ENCODE measurements around the gene EFNB2. TPM values are rescaled to one million over a fixed set of nuclear protein-coding genes. Genes with fewer than 3 reads are reported as not detected.

Gene EFNB2
- total and polyA plus RNA-seq, 12 donors = 5.2 to 21.4 (median 12.6) TPM

DNA sequence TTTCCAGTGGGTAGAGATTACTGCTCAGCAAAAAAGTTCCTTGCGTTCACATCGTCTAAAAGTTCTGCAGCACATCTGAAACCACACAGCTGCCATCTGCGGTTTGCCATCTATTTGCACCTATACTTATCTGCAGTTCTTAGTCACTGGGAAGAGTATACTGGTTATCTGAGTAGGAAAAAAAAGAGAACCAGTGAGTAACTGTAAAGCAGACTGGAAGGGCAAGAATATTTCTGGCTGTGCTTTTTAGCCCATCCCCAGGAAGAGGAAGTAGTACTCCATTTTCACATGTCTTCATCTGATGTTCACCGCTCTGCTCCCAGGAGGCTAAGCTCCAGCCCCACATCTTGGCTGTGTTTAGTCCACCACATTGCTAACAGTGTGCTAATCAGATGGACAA lies 35.6 kb downstream of the EFNB2 start:
- no peaks in the 10 kb centered on the region for H3K4me1 ChIP-seq (replicated peaks in 1 of 2)

DNA sequence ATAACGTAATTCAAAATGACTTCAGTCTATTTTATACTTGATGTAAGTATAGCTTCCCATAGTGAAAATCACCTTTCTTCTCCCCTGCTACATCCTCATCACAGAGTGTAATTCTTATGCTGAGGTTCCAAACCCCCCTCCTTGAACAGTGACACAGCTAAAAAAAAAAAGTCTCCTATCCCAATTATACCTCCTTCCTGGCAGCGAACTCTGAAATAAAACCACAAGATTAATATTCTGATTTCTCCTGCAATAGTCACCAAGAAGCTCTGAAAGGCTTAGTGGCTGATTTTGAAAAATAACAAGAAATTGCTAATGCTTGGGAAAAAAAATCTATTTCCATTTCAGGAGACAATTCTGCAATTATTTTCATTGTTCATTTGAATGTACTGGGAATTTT lies 36.3 kb downstream of the EFNB2 start:
- TF ChIP-seq, protein P1, sequence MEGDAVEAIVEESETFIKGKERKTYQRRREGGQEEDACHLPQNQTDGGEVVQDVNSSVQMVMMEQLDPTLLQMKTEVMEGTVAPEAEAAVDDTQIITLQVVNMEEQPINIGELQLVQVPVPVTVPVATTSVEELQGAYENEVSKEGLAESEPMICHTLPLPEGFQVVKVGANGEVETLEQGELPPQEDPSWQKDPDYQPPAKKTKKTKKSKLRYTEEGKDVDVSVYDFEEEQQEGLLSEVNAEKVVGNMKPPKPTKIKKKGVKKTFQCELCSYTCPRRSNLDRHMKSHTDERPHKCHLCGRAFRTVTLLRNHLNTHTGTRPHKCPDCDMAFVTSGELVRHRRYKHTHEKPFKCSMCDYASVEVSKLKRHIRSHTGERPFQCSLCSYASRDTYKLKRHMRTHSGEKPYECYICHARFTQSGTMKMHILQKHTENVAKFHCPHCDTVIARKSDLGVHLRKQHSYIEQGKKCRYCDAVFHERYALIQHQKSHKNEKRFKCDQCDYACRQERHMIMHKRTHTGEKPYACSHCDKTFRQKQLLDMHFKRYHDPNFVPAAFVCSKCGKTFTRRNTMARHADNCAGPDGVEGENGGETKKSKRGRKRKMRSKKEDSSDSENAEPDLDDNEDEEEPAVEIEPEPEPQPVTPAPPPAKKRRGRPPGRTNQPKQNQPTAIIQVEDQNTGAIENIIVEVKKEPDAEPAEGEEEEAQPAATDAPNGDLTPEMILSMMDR (IDR thresholded peaks at IDR 0.05) = no peak
- no peak for TF ChIP-seq POLR2A (IDR thresholded peaks at IDR 0.05)
- DNase-seq = no peak
- Histone ChIP-seq H3K9me3 (replicated peaks in 1 of 3) (no peaks in the 10 kb centered on the region), H3K36me3 (replicated peaks in 1 of 2) (no peaks in the 10 kb centered on the region), H3K27ac (no peak overlapping the region), H3K4me1 (replicated peaks in 1 of 2) (no peaks in the 10 kb centered on the region), H3K4me3 (no peak overlapping the region), H3K27me3 (no peaks in the 10 kb centered on the region)
- 67 to 72% (median 69%) methylated on average over 2 of the region's 2 CpGs for WGBS, 4 donors
- intact Hi-C loops (cut with DNase I) = no loop called here

More for the DNA sequence above, 35.6 kb downstream of the EFNB2 start:
- WGBS, 4 donors = 64 to 73% (median 70%) methylated on average over 4 of the region's 4 CpGs
- Histone ChIP-seq H3K27me3 (no peaks in the 10 kb centered on the region), H3K36me3 (replicated peaks in 1 of 2) (no peaks in the 10 kb centered on the region), H3K4me3 (no peak overlapping the region), H3K9me3 (replicated peaks in 1 of 3) (no peaks in the 10 kb centered on the region), H3K27ac (no peak overlapping the region)
- intact Hi-C loops (cut with DNase I) = no loop called here
- no peak for DNase-seq
- TF ChIP-seq, protein P1 (IDR thresholded peaks at IDR 0.05) = no peak
- TF ChIP-seq POLR2A (IDR thresholded peaks at IDR 0.05) = no peak

DNA sequence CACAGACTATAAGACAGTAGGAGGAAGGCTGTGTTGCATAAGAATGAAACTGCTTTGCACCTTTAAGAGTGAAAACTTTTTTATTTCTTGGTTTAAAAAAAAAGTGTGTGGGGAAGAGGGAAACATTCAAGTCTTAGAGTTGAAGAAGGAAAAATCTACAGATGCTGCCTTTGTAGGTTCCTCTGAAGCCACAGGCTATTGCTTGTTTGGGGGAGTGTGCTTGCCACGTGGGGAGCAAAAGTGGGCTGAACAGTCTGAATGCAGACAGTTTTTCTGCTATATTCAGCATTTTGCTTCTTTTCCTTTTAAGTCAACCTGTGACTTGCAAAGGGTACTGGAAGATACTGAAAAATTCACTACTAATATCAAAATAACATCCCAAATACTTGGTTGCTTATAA lies 36.9 kb downstream of the EFNB2 start:
- intact Hi-C loops (cut with DNase I) = no loop called here
- Histone ChIP-seq H3K27me3 (no peaks in the 10 kb centered on the region), H3K36me3 (replicated peaks in 1 of 2) (no peaks in the 10 kb centered on the region), H3K4me3 (no peak overlapping the region), H3K27ac (no peak overlapping the region), H3K9me3 (replicated peaks in 1 of 3) (no peaks in the 10 kb centered on the region), H3K4me1 (replicated peaks in 1 of 2) (no peaks in the 10 kb centered on the region)
- TF ChIP-seq POLR2A (IDR thresholded peaks at IDR 0.05) = no peak
- TF ChIP-seq, protein P1 (IDR thresholded peaks at IDR 0.05) = no peak
- 46 to 71% (median 56%) methylated on average over 1 of the region's 1 CpG for WGBS, 4 donors
- DNase-seq = no peak

DNA sequence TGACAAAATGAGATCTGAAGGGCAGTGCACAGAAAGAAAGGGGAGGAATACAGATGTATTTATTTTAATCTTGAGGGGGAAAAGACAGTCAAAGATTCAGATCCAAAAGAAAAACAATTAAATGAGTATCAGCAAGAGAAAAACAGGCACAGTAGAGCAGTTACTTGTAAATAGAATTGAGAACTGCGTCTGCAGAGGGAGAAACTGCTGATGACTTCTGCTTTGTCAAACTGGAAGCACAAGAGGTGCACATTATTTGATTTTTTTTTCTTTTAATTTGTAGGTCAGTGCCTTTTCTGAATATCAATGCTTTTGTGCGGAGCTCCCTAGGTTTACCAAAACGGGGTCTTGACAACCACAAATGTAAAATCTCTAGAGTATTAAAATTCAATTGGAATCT lies 37.3 kb downstream of the EFNB2 start:
- H3K27ac ChIP-seq = no peak overlapping the region
- H3K36me3 ChIP-seq (replicated peaks in 1 of 2) = no peaks in the 10 kb centered on the region
- no peak overlapping the region for H3K4me3 ChIP-seq
- no peak for DNase-seq
- H3K4me1 ChIP-seq (replicated peaks in 1 of 2) = no peaks in the 10 kb centered on the region
- H3K27me3 ChIP-seq = no peaks in the 10 kb centered on the region
- TF ChIP-seq, protein P1 (IDR thresholded peaks at IDR 0.05) = no peak
- TF ChIP-seq POLR2A (IDR thresholded peaks at IDR 0.05) = no peak
- no peaks in the 10 kb centered on the region for H3K9me3 ChIP-seq (replicated peaks in 1 of 3)
- WGBS, 4 donors = 52 to 58% (median 57%) methylated on average over 3 of the region's 3 CpGs
- intact Hi-C loops (cut with DNase I) = no loop called here

Measured in adrenal gland (tissue), 12 donors.